Skeletal muscle cell (primary cell): ENCODE results near the gene PCAT7.

Source experiments
- DNase-seq: peaks from one replicate; pipeline ENCODE4 v3.0.0-alpha.2; 2010; ENCODE audit warnings: low read depth
- H3K4me3 ChIP-seq: 2 replicates; pipeline ENCODE4 v1.5.1; 2011; ENCODE audit warnings: low read depth, mild to moderate bottlenecking, control low read depth, low read length, moderate library complexity

PCAT7 gene

DNA sequence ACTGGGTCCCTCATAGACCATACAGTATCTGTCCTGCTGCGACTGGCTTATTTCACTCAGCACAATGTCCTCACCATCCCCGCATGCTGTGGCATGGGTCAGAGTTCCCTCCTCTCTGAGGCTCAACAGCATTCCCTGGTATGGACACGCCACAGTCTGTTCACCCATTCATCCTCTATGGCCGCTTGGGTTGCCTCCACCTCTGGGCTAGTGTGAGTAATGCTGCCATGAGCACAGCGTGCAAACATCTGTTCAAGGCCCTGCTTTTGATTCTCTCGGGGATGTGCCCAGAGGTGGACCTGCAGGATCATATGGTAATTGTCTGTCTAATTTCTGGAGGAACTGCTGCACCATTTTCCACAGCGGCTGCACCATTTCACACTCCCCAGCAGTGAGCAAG, 44.2 kb downstream of the PCAT7 start:
- H3K4me3 ChIP-seq: no peak overlapping the region
- no peak for DNase-seq

DNA sequence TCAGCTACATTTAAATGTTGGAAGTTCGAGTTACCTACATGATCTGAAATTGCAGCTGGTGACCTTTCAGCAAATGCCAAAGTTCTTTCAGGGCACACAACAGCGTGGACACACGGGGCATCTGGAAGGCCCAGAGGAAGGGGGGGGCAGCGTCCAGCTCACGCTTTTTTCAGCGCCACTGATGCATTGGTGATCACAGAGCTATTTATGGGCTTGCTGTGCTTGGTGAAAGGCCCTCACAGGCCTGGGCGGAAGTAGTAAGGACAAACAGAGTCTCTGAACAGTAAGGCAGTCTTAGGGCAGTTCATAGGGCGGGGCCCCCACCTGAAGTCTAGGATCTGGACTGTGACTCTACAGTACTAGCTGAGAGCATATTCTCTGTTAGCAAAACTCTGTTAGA, 45.4 kb downstream of the PCAT7 start:
- no peak overlapping the region for H3K4me3 ChIP-seq
- DNase-seq: no peak

DNA sequence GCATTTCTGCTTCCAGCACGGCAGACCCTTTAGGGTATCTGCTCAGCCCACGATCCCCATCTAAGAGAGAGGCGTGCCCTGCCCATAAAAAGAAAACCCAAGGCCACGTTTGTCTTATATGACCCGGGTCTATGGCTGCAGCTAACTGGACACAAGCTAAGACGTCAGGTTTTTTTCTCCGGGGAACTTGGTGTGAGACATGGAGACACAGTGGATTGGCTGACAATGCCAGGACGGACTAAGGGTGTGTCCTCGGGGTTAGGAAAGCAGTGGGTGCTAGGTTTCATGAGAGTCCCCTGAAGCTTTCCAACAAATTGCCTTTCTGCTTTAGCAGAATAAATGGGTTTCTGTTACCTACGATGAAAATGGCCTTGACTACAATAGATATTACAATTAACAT, 45.8 kb downstream of the PCAT7 start:
- no peak for DNase-seq
- no peak overlapping the region for H3K4me3 ChIP-seq

DNA sequence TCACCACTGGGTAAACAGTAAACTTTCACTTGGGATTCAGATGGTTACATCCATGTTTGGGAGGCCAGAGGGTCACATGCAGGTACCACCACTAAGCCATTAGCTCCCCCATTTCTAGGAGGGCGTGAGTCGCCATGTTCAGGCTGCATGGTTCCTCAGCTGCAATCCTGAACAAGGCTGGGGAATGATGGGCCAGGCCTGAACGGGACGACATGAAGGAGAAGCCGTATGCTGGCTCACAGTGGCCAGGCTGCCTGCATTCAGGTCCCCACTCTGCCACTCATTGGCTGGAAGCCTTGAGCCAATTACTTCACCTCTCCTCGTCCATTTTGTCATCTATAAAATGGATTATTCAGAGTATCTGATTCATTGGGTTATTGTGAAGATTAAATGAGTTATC, 47.8 kb downstream of the PCAT7 start:
- no peak overlapping the region for H3K4me3 ChIP-seq
- no peak for DNase-seq

DNA sequence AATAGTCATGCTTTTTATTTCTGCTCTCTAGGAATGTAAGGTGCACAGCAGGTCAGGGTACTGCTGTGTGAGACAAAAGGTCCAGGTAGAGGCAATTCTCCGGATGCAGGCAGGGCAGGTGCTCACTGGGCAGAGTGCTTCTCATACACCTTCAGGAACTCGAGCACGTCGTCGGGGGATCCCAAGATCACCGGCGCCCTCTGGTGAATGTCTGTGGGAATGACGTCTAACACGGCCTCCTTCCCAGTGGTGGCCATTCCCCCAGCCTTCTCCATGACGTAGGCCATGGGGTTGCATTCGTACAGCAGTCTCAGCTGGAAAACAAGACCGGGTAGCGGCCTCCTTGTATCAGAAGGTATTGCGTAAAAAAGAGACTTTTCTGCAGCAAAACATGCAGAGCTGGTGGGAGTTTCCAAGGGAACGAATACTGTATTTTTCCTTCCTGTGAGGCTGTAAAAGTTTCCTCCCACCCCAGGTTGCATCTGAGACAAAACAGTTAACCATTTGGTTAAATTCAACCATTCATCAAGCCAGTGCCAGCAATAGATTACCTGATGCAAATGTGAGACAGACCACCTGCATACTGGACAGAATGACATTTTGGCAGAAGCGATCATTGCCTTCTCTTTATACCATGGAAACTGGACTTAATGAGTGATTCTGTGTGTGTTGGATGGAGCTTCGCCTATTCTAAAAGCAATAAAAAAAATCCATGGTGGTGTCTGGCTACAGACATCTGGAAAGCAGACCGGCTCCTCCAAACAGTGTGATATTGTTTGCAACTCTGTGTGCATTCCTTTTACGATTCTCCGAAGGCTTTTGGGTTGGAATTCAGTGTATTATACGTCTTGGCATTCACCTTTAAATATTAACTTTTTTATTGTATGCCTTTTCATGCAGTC, 48.6 kb downstream of the PCAT7 start:
- peak; percentile 58 for DNase-seq
- H3K4me3 ChIP-seq: no peak overlapping the region

DNA sequence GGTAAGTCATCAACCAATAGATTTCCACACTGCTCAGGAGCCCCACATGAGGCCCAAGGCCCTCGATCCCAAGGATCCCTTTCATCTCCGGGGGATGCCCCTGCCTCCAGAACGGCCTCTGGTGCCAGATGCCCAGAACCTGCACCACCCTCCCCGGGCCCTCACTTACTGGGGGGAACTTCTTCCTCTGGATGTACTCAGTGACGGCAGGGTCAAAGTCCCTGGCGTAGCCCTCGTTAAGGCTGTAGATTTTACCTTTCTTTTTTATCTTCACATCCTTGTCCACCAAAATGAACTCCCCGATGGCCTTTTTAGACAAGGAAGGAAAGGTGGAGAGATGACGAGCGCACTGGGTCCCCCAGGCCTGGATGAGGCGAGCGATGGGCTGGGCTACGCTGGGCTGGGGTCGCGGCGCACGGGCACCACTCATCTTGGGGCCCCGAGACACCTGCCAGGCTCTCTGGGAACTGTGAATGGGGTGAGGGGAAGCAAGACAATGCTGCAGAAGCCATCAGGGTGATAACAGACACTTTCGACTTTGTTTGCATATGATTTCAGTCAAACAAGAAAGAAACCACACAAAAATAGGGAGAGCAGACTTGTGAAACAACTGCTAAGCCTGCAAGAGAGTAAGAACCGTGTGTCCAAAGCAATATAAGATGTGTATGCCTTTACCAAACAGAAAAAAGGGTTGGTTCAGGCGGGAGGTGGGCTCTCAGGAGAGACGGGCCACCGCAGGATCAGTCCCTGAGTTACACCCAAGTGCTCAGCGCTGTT, 52.0 kb downstream of the PCAT7 start:
- H3K4me3 ChIP-seq: no peak overlapping the region
- DNase-seq: no peak

DNA sequence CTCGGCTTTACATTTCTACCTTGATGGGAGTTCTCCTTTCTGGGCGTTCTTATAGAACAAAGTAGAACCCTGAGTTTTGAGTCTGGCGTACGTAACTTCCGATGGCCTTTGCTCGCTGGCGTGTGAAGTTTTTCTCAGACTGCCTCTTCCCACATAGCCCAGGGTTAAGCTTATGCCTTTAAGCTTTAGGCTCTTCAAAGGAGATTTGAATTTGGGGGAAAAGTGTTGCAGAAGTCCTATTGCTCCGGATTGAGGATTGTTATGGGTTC, 52.5 kb downstream of the PCAT7 start:
- no peak for DNase-seq
- no peak overlapping the region for H3K4me3 ChIP-seq

GRCh38 chr9:94610181-94610606, 55.3 kb downstream of the PCAT7 start:
- no peak overlapping the region for H3K4me3 ChIP-seq

DNA sequence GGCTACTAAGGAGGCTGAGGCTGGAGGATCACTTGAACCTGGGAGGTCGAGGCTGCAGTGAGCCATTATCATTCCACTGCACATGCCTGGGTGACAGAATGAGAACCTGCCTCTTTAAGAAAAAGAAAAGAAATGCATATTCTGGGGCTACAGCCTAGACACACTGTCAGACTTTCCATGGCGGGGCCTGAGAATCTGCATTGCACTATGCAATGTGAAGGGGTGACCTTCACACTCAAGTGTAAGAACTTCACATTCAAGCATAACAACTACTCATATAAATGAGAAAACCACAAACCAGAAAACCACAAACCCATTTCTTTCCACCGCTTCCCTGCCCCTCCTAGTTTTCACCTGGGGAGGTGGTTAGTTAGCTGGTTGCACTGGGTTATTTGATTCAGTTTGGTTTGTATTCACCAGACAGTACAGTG, 56.8 kb downstream of the PCAT7 start:
- no peak for DNase-seq
- H3K4me3 ChIP-seq: no peak overlapping the region

More at GRCh38 chr9:94610181-94610606, 55.3 kb downstream of the PCAT7 start:
- no peak for DNase-seq

GRCh38 chr9:94612071-94612470, 57.2 kb downstream of the PCAT7 start:
- no peak for DNase-seq
- H3K4me3 ChIP-seq: no peak overlapping the region

GRCh38 chr9:94613003-94613402, 58.1 kb downstream of the PCAT7 start:
- DNase-seq: no peak
- H3K4me3 ChIP-seq: no peak overlapping the region

GRCh38 chr9:94619026-94619425, 64.1 kb downstream of the PCAT7 start:
- DNase-seq: no peak
- no peak overlapping the region for H3K4me3 ChIP-seq
